WTC11 (cell line): ENCODE data around the gene OGFOD2.

Experiments used
- AFF4 ChIP-seq: sonication (generic); formaldehyde crosslinking; IDR thresholded peaks from 2 replicates; pipeline ENCODE4 v1.8.1; 2023; ENCODE audit warnings: mild to moderate bottlenecking, missing genetic modification reagents, borderline replicate concordance
- ATF2 ChIP-seq: sonication (generic); formaldehyde crosslinking; IDR thresholded peaks from 2 replicates; pipeline ENCODE4 v1.8.1; 2022; ENCODE audit warnings: low read depth, missing genetic modification reagents, borderline replicate concordance
- CREB1 ChIP-seq: sonication (generic); formaldehyde crosslinking; IDR thresholded peaks from 2 replicates; pipeline ENCODE4 v1.8.0; 2023; ENCODE audit warnings: mild to moderate bottlenecking, missing genetic modification reagents
- PRDM15 ChIP-seq: sonication (generic); formaldehyde crosslinking; IDR thresholded peaks from 2 replicates; pipeline ENCODE4 v1.8.0; 2022; ENCODE audit warnings: missing genetic modification reagents
- TEAD4 ChIP-seq: sonication (generic); formaldehyde crosslinking; IDR thresholded peaks from 2 replicates; pipeline ENCODE4 v1.8.0; 2022; ENCODE audit warnings: mild to moderate bottlenecking, missing genetic modification reagents
- TF ChIP-seq, protein P1 (sequence below): sonication (generic); formaldehyde crosslinking; conservative IDR thresholded peaks from 2 replicates; pipeline ENCODE4 v1.8.1; 2023; ENCODE audit warnings: mild to moderate bottlenecking, low read depth, missing genetic modification reagents, moderate library complexity
- TF ChIP-seq, protein P2 (sequence below): fragments of 200-600 bp; IDR thresholded peaks from 2 replicates; pipeline ENCODE4 v1.8.0; 2022; ENCODE audit warnings: antibody characterized with exemption

GRCh38 chr12:122956035-122956434 lies 19.0 kb upstream of the OGFOD2 start:
- TF ChIP-seq, protein P1, sequence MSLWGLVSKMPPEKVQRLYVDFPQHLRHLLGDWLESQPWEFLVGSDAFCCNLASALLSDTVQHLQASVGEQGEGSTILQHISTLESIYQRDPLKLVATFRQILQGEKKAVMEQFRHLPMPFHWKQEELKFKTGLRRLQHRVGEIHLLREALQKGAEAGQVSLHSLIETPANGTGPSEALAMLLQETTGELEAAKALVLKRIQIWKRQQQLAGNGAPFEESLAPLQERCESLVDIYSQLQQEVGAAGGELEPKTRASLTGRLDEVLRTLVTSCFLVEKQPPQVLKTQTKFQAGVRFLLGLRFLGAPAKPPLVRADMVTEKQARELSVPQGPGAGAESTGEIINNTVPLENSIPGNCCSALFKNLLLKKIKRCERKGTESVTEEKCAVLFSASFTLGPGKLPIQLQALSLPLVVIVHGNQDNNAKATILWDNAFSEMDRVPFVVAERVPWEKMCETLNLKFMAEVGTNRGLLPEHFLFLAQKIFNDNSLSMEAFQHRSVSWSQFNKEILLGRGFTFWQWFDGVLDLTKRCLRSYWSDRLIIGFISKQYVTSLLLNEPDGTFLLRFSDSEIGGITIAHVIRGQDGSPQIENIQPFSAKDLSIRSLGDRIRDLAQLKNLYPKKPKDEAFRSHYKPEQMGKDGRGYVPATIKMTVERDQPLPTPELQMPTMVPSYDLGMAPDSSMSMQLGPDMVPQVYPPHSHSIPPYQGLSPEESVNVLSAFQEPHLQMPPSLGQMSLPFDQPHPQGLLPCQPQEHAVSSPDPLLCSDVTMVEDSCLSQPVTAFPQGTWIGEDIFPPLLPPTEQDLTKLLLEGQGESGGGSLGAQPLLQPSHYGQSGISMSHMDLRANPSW (CRISPR knock-in tag), result no peak
- TF ChIP-seq AFF4 (CRISPR knock-in tag) (no peak), TEAD4 (CRISPR knock-in tag) (no peak), PRDM15 (CRISPR knock-in tag) (no peak), ATF2 (CRISPR knock-in tag) (no peak), CREB1 (CRISPR knock-in tag) (no peak)
- TF ChIP-seq, protein P2, sequence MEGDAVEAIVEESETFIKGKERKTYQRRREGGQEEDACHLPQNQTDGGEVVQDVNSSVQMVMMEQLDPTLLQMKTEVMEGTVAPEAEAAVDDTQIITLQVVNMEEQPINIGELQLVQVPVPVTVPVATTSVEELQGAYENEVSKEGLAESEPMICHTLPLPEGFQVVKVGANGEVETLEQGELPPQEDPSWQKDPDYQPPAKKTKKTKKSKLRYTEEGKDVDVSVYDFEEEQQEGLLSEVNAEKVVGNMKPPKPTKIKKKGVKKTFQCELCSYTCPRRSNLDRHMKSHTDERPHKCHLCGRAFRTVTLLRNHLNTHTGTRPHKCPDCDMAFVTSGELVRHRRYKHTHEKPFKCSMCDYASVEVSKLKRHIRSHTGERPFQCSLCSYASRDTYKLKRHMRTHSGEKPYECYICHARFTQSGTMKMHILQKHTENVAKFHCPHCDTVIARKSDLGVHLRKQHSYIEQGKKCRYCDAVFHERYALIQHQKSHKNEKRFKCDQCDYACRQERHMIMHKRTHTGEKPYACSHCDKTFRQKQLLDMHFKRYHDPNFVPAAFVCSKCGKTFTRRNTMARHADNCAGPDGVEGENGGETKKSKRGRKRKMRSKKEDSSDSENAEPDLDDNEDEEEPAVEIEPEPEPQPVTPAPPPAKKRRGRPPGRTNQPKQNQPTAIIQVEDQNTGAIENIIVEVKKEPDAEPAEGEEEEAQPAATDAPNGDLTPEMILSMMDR, result no peak
